ENCODE results near the gene SGMS1. TPM values are rescaled to one million over a fixed set of nuclear protein-coding genes. Genes with fewer than 3 reads are reported as not detected.

SGMS1 gene
- total RNA-seq, 1 donor from 2014 or later: 128 TPM

GRCh38 chr10:50351483-50352146 is 272.1 kb downstream of the SGMS1 start:
- no peaks in the 10 kb centered on the region for H3K27me3 ChIP-seq
- no peak overlapping the region for H3K4me3 ChIP-seq
- H3K27ac ChIP-seq: no peak overlapping the region
- DNase-seq (ENCODE audit: low spot score in 2 of 2): no peak
- no peaks in the 10 kb centered on the region for H3K4me1 ChIP-seq
- TF ChIP-seq, protein P1, sequence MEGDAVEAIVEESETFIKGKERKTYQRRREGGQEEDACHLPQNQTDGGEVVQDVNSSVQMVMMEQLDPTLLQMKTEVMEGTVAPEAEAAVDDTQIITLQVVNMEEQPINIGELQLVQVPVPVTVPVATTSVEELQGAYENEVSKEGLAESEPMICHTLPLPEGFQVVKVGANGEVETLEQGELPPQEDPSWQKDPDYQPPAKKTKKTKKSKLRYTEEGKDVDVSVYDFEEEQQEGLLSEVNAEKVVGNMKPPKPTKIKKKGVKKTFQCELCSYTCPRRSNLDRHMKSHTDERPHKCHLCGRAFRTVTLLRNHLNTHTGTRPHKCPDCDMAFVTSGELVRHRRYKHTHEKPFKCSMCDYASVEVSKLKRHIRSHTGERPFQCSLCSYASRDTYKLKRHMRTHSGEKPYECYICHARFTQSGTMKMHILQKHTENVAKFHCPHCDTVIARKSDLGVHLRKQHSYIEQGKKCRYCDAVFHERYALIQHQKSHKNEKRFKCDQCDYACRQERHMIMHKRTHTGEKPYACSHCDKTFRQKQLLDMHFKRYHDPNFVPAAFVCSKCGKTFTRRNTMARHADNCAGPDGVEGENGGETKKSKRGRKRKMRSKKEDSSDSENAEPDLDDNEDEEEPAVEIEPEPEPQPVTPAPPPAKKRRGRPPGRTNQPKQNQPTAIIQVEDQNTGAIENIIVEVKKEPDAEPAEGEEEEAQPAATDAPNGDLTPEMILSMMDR (IDR thresholded peaks at IDR 0.05): no peak
- intact Hi-C loops (cut with DNase I): no loop called here
- no peaks in the 10 kb centered on the region for H3K36me3 ChIP-seq
- H3K9me3 ChIP-seq: no peaks in the 10 kb centered on the region

GRCh38 chr10:50350366-50350765 is 273.4 kb downstream of the SGMS1 start:
- H3K9me3 ChIP-seq: no peaks in the 10 kb centered on the region
- intact Hi-C loops (cut with DNase I): no loop called here
- H3K36me3 ChIP-seq: no peaks in the 10 kb centered on the region
- no peaks in the 10 kb centered on the region for H3K4me1 ChIP-seq
- H3K4me3 ChIP-seq: no peak overlapping the region
- no peak for DNase-seq (ENCODE audit: low spot score in 2 of 2)
- no peak overlapping the region for H3K27ac ChIP-seq
- TF ChIP-seq, protein P1 (IDR thresholded peaks at IDR 0.05): no peak
- H3K27me3 ChIP-seq: no peaks in the 10 kb centered on the region

GRCh38 chr10:50349554-50349953 is 274.2 kb downstream of the SGMS1 start:
- no peak for DNase-seq (ENCODE audit: low spot score in 2 of 2)
- TF ChIP-seq, protein P1 (IDR thresholded peaks at IDR 0.05): no peak
- Histone ChIP-seq H3K27me3 (no peaks in the 10 kb centered on the region), H3K27ac (no peak overlapping the region), H3K9me3 (no peaks in the 10 kb centered on the region), H3K4me1 (no peaks in the 10 kb centered on the region), H3K36me3 (no peaks in the 10 kb centered on the region), H3K4me3 (no peak overlapping the region)
- intact Hi-C loops (cut with DNase I): no loop called here

GRCh38 chr10:50347394-50347802 is 276.4 kb downstream of the SGMS1 start:
- Histone ChIP-seq H3K4me3 (no peak overlapping the region), H3K4me1 (no peaks in the 10 kb centered on the region), H3K9me3 (no peaks in the 10 kb centered on the region), H3K36me3 (peaks cover 2 to 13% of the 10 kb centered on the region in 2 donors), H3K27ac (no peak overlapping the region), H3K27me3 (no peaks in the 10 kb centered on the region)
- no peak for DNase-seq (ENCODE audit: low spot score in 2 of 2)
- TF ChIP-seq, protein P1 (IDR thresholded peaks at IDR 0.05): no peak
- intact Hi-C loops (cut with DNase I): no loop called here

- Histone ChIP-seq H3K36me3 (peaks cover 2 to 13% of the 10 kb centered on the region in 2 donors), H3K27ac (no peak overlapping the region), H3K27me3 (no peaks in the 10 kb centered on the region), H3K9me3 (no peaks in the 10 kb centered on the region), H3K4me1 (no peaks in the 10 kb centered on the region), H3K4me3 (no peak overlapping the region)
- no peak for DNase-seq (ENCODE audit: low spot score in 2 of 2)
- TF ChIP-seq, protein P1 (IDR thresholded peaks at IDR 0.05): no peak
- intact Hi-C loops (cut with DNase I): no loop called here
These were observed 276.8 kb downstream of the SGMS1 start for GRCh38 chr10:50346942-50347341.

- no peaks in the 10 kb centered on the region for H3K4me1 ChIP-seq
These were observed 278.2 kb downstream of the SGMS1 start for GRCh38 chr10:50345545-50345944.

More at GRCh38 chr10:50345545-50345944, 278.2 kb downstream of the SGMS1 start:
- Histone ChIP-seq H3K4me3 (no peak overlapping the region), H3K27me3 (no peaks in the 10 kb centered on the region), H3K27ac (no peak overlapping the region), H3K9me3 (no peaks in the 10 kb centered on the region), H3K36me3 (peaks cover 2 to 13% of the 10 kb centered on the region in 2 donors)
- DNase-seq (ENCODE audit: low spot score in 2 of 2): no peak
- intact Hi-C loops (cut with DNase I): no loop called here
- TF ChIP-seq, protein P1 (IDR thresholded peaks at IDR 0.05): no peak

Measured in ascending aorta (tissue), 2 donors.